Measurements from ENCODE around the gene CDX1.

CDX1 gene

DNA sequence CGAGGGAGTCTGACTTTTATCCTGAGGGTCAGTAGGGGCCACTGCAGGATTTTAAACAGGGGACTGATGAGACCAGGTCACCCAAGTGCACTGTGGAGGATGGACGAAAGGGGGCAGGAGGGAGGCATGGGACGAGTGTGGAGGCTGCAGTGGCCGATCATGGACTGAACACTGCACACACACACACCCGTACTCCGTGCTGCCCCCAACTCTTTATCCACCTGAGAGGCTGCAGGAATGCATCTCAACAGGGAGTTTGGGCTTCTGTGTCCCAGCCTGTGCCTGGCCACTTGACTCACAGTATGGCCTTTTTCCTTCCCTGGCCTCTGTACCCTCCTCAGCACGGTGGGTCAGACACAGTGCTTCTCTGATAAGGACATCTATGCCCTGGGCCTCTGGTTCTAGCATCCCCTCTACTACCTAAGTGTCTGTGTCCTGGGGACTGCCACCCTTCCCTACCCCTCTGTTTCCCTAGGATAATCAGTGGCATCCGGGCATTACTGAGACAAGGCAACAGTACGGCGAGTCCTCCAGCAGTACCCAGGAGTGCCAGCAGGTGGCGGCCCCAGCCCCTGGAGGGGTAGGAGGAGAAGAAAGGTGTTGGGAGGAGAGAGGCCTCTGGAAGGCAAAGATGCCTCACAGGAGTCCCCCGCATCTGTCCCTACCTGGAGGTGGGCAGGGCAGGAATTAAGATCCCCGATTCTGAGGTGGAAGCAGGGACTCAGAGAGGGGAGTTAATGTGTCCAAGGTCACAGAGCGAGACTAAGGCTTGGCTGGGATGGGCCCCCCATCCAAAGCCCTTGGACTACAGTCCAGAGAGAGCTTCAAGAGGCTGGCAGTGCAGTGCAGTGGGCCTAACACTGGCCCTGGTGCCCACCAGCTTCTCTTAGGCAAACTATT is 5.1 kb upstream of the CDX1 start:
- H3K4me1 ChIP-seq (ENCODE audit: control insufficient read depth in 2 of 2, insufficient read depth in 2 of 2, low read length in 2 of 2): peaks cover 34 to 49% of the 10 kb centered on the region in 2 donors
- H3K9me3 ChIP-seq (ENCODE audit: control insufficient read depth in 2 of 2, low read length in 2 of 2): no peaks in the 10 kb centered on the region
- H3K36me3 ChIP-seq (ENCODE audit: control insufficient read depth in 2 of 2, insufficient read depth in 2 of 2, low read length in 2 of 2): no peaks in the 10 kb centered on the region
- H3K9ac ChIP-seq (ENCODE audit: low read depth in 1 of 2, low read length in 2 of 2): peak overlapping the region; percentile 63 to 64
- H3K4me3 ChIP-seq (ENCODE audit: low read length in 2 of 2): peak overlapping the region; percentile 13 to 61
- H3K27ac ChIP-seq (ENCODE audit: low read depth in 2 of 2, low read length in 2 of 2): peak overlapping the region; percentile 93 to 97
- no peaks in the 10 kb centered on the region for H3K27me3 ChIP-seq (ENCODE audit: control insufficient read depth in 2 of 2, insufficient read depth in 2 of 2, low read length in 2 of 2)

GRCh38 chr5:150162142-150162513 is 4.5 kb upstream of the CDX1 start:
- H3K9ac ChIP-seq (ENCODE audit: low read depth in 1 of 2, low read length in 2 of 2): peak overlapping the region; percentile 63 to 64
- H3K9me3 ChIP-seq (ENCODE audit: control insufficient read depth in 2 of 2, low read length in 2 of 2): no peaks in the 10 kb centered on the region
- H3K4me1 ChIP-seq (ENCODE audit: control insufficient read depth in 2 of 2, insufficient read depth in 2 of 2, low read length in 2 of 2): peaks cover 34 to 49% of the 10 kb centered on the region in 2 donors
- H3K4me3 ChIP-seq (ENCODE audit: low read length in 2 of 2): peak overlapping the region; percentile 13 to 61
- H3K27me3 ChIP-seq (ENCODE audit: control insufficient read depth in 2 of 2, insufficient read depth in 2 of 2, low read length in 2 of 2): no peaks in the 10 kb centered on the region
- peak overlapping the region; percentile 95 to 97 for H3K27ac ChIP-seq (ENCODE audit: low read depth in 2 of 2, low read length in 2 of 2)
- H3K36me3 ChIP-seq (ENCODE audit: control insufficient read depth in 2 of 2, insufficient read depth in 2 of 2, low read length in 2 of 2): no peaks in the 10 kb centered on the region

- Histone ChIP-seq H3K27ac (ENCODE audit: low read depth in 2 of 2, low read length in 2 of 2) (peak overlapping the region; percentile 95 to 97), H3K27me3 (ENCODE audit: control insufficient read depth in 2 of 2, insufficient read depth in 2 of 2, low read length in 2 of 2) (peaks cover 0 to 2% of the 10 kb centered on the region in 2 donors), H3K36me3 (ENCODE audit: control insufficient read depth in 2 of 2, insufficient read depth in 2 of 2, low read length in 2 of 2) (no peaks in the 10 kb centered on the region), H3K9me3 (ENCODE audit: control insufficient read depth in 2 of 2, low read length in 2 of 2) (no peaks in the 10 kb centered on the region), H3K4me1 (ENCODE audit: control insufficient read depth in 2 of 2, insufficient read depth in 2 of 2, low read length in 2 of 2) (peaks cover 34 to 49% of the 10 kb centered on the region in 2 donors), H3K4me3 (ENCODE audit: low read length in 2 of 2) (no peak overlapping the region), H3K9ac (ENCODE audit: low read depth in 1 of 2, low read length in 2 of 2) (peak overlapping the region; percentile 2 to 41)
These were observed 3.5 kb upstream of the CDX1 start for GRCh38 chr5:150163035-150163434.

GRCh38 chr5:150163547-150164059 is 3.0 kb upstream of the CDX1 start:
- Histone ChIP-seq H3K4me1 (ENCODE audit: control insufficient read depth in 2 of 2, insufficient read depth in 2 of 2, low read length in 2 of 2) (peaks cover 34 to 49% of the 10 kb centered on the region in 2 donors), H3K4me3 (ENCODE audit: low read length in 2 of 2) (peak overlapping the region in 1 of 2 donors; percentile 30), H3K36me3 (ENCODE audit: control insufficient read depth in 2 of 2, insufficient read depth in 2 of 2, low read length in 2 of 2) (no peaks in the 10 kb centered on the region), H3K9me3 (ENCODE audit: control insufficient read depth in 2 of 2, low read length in 2 of 2) (no peaks in the 10 kb centered on the region), H3K9ac (ENCODE audit: low read depth in 1 of 2, low read length in 2 of 2) (peak overlapping the region; percentile 41 to 60), H3K27me3 (ENCODE audit: control insufficient read depth in 2 of 2, insufficient read depth in 2 of 2, low read length in 2 of 2) (peaks cover 0 to 2% of the 10 kb centered on the region in 2 donors), H3K27ac (ENCODE audit: low read depth in 2 of 2, low read length in 2 of 2) (peak overlapping the region; percentile 95 to 97)

- peaks cover 1 to 2% of the 10 kb centered on the region in 2 donors for H3K36me3 ChIP-seq (ENCODE audit: control insufficient read depth in 2 of 2, insufficient read depth in 2 of 2, low read length in 2 of 2)
- no peaks in the 10 kb centered on the region for H3K9me3 ChIP-seq (ENCODE audit: control insufficient read depth in 2 of 2, low read length in 2 of 2)
- peak overlapping the region; percentile 12 to 31 for H3K4me3 ChIP-seq (ENCODE audit: low read length in 2 of 2)
- peaks cover 38 to 56% of the 10 kb centered on the region in 2 donors for H3K4me1 ChIP-seq (ENCODE audit: control insufficient read depth in 2 of 2, insufficient read depth in 2 of 2, low read length in 2 of 2)
- H3K27ac ChIP-seq (ENCODE audit: low read depth in 2 of 2, low read length in 2 of 2): peak overlapping the region; percentile 95 to 97
- H3K27me3 ChIP-seq (ENCODE audit: control insufficient read depth in 2 of 2, insufficient read depth in 2 of 2, low read length in 2 of 2): peaks cover 0 to 2% of the 10 kb centered on the region in 2 donors
- peak overlapping the region; percentile 41 to 60 for H3K9ac ChIP-seq (ENCODE audit: low read depth in 1 of 2, low read length in 2 of 2)
These were observed 2.2 kb upstream of the CDX1 start for GRCh38 chr5:150164211-150164980.

GRCh38 chr5:150166037-150166649 is 435 bp upstream of the CDX1 start:
- no peaks in the 10 kb centered on the region for H3K9me3 ChIP-seq (ENCODE audit: control insufficient read depth in 2 of 2, low read length in 2 of 2)
- H3K27me3 ChIP-seq (ENCODE audit: control insufficient read depth in 2 of 2, insufficient read depth in 2 of 2, low read length in 2 of 2): peaks cover 0 to 2% of the 10 kb centered on the region in 2 donors
- peaks cover 11 to 14% of the 10 kb centered on the region in 2 donors for H3K36me3 ChIP-seq (ENCODE audit: control insufficient read depth in 2 of 2, insufficient read depth in 2 of 2, low read length in 2 of 2)
- peak overlapping the region; percentile 86 to 95 for H3K27ac ChIP-seq (ENCODE audit: low read depth in 2 of 2, low read length in 2 of 2)
- peak overlapping the region; percentile 63 to 93 for H3K9ac ChIP-seq (ENCODE audit: low read depth in 1 of 2, low read length in 2 of 2)
- peaks cover 48 to 66% of the 10 kb centered on the region in 2 donors for H3K4me1 ChIP-seq (ENCODE audit: control insufficient read depth in 2 of 2, insufficient read depth in 2 of 2, low read length in 2 of 2)
- H3K4me3 ChIP-seq (ENCODE audit: low read length in 2 of 2): peak overlapping the region; percentile 36 to 91

DNA sequence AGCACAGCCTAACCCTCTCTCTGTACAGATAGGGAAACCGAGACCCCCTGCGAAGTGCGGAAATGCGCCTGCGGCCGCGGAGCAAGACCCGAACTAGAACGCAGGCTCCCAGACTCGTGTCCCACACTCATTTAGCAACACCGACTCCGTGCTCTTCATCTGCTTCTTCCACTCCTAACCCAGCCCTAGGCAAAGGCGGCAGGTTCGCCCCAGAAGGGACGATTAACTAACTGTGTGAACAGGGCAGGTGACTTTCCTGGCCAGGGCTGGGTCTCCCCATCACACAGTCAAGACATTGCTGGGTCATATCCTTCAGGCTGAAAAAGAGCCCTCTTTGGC is 903 bp downstream of the CDX1 start:
- peak overlapping the region; percentile 93 to 96 for H3K9ac ChIP-seq (ENCODE audit: low read depth in 1 of 2, low read length in 2 of 2)
- H3K4me3 ChIP-seq (ENCODE audit: low read length in 2 of 2): peak overlapping the region; percentile 75 to 91
- H3K27me3 ChIP-seq (ENCODE audit: control insufficient read depth in 2 of 2, insufficient read depth in 2 of 2, low read length in 2 of 2): peaks cover 0 to 2% of the 10 kb centered on the region in 2 donors
- peaks cover 11 to 22% of the 10 kb centered on the region in 2 donors for H3K36me3 ChIP-seq (ENCODE audit: control insufficient read depth in 2 of 2, insufficient read depth in 2 of 2, low read length in 2 of 2)
- peaks cover 42 to 63% of the 10 kb centered on the region in 2 donors for H3K4me1 ChIP-seq (ENCODE audit: control insufficient read depth in 2 of 2, insufficient read depth in 2 of 2, low read length in 2 of 2)
- peak overlapping the region; percentile 86 to 95 for H3K27ac ChIP-seq (ENCODE audit: low read depth in 2 of 2, low read length in 2 of 2)
- no peaks in the 10 kb centered on the region for H3K9me3 ChIP-seq (ENCODE audit: control insufficient read depth in 2 of 2, low read length in 2 of 2)

DNA sequence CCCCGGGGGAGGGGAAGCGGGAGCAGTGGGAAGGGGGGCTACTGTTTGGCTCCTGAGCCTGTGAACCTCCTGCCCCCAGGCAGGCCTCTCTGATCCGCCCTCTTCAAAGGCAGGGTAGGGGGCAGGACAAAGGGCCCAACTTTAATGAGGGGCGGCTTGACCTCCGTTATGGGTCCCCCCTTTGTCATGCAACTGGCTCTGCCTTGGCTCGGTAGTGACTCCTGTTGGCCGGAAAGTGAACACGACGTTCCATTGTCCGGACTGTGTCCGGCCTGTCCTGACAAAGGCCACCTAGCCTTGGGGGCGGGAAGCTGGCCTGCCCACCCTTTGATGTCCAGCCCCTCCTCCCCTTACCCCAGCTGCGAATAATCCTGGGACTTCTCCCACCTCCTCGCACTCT is 1.3 kb downstream of the CDX1 start:
- Histone ChIP-seq H3K27ac (ENCODE audit: low read depth in 2 of 2, low read length in 2 of 2) (peak overlapping the region; percentile 86 to 95), H3K4me1 (ENCODE audit: control insufficient read depth in 2 of 2, insufficient read depth in 2 of 2, low read length in 2 of 2) (peaks cover 46 to 65% of the 10 kb centered on the region in 2 donors), H3K4me3 (ENCODE audit: low read length in 2 of 2) (peak overlapping the region; percentile 75 to 91), H3K9ac (ENCODE audit: low read depth in 1 of 2, low read length in 2 of 2) (peak overlapping the region; percentile 93 to 96), H3K9me3 (ENCODE audit: control insufficient read depth in 2 of 2, low read length in 2 of 2) (no peaks in the 10 kb centered on the region), H3K36me3 (ENCODE audit: control insufficient read depth in 2 of 2, insufficient read depth in 2 of 2, low read length in 2 of 2) (peaks cover 11 to 26% of the 10 kb centered on the region in 2 donors), H3K27me3 (ENCODE audit: control insufficient read depth in 2 of 2, insufficient read depth in 2 of 2, low read length in 2 of 2) (peaks cover 0 to 2% of the 10 kb centered on the region in 2 donors)

GRCh38 chr5:150168864-150169263 is 2.3 kb downstream of the CDX1 start:
- peaks cover 49 to 65% of the 10 kb centered on the region in 2 donors for H3K4me1 ChIP-seq (ENCODE audit: control insufficient read depth in 2 of 2, insufficient read depth in 2 of 2, low read length in 2 of 2)
- H3K9ac ChIP-seq (ENCODE audit: low read depth in 1 of 2, low read length in 2 of 2): peak overlapping the region; percentile 56 to 93
- H3K9me3 ChIP-seq (ENCODE audit: control insufficient read depth in 2 of 2, low read length in 2 of 2): no peaks in the 10 kb centered on the region
- peaks cover 0 to 2% of the 10 kb centered on the region in 2 donors for H3K27me3 ChIP-seq (ENCODE audit: control insufficient read depth in 2 of 2, insufficient read depth in 2 of 2, low read length in 2 of 2)
- peaks cover 19 to 32% of the 10 kb centered on the region in 2 donors for H3K36me3 ChIP-seq (ENCODE audit: control insufficient read depth in 2 of 2, insufficient read depth in 2 of 2, low read length in 2 of 2)
- peak overlapping the region; percentile 75 to 91 for H3K4me3 ChIP-seq (ENCODE audit: low read length in 2 of 2)
- peak overlapping the region; percentile 61 to 95 for H3K27ac ChIP-seq (ENCODE audit: low read depth in 2 of 2, low read length in 2 of 2)

Data from mucosa of rectum (tissue), 2 donors.